ENCODE data around the gene PSRC1. TPM values are rescaled to one million over a fixed set of nuclear protein-coding genes. Genes with fewer than 3 reads are reported as not detected.

The PSRC1 gene
- 78.1 and 134 TPM in 2 replicates for total RNA-seq (ENCODE audit: low replicate concordance)

DNA sequence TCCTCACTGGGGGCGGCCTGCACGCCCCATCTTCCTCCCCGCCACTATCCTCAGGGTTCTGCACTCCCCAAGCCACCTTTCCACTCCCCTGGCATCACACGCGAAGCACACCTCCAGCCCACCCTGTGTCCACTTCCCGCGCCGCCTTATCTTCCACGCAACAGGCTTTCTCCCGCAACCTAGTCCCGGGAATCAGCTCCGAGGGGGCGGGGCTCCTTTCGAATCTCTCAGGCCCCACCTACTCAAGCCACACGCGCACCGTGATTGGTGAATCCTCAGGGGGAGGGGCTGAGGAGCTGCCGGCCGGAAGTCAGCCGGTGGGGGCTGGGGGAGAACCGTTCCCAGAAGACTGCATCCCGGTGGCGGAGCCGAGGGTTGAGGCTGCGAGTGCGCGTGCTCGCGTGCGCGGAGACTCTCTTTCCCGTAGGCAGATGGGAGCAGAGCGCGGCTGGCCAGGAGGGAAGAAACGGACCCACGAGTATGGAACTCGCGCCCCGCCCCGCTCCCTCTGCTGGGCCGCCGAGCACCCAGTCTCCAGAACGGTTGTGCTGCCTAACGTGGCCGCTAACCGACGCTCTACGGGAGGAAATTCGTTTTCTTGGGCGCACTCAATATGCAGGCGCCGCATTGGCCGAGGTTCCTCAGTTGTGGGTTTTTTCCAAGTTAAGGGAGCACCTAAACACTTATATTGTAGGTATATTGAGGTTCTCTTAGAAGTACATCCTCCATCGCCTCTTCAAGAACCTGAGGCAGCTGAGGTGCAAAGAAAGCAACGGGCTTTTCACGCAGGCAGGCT, at the start of gene PSRC1:
PSRC1 (minus strand) TSS at position 194 of the 796 bp plus-strand sequence.
- Histone ChIP-seq H3K27ac (no peak within 1 kb of the TSS), H3F3A (ENCODE audit: low read depth) (peaks cover 24% of the 10 kb centered on the region), H3K9me3 (ENCODE audit: low read depth) (no peaks in the 10 kb centered on the region), H3K27me3 (no peaks in the 10 kb centered on the region), H3K79me2 (ENCODE audit: low read depth) (peaks cover 27% of the 10 kb centered on the region), H3K4me2 (peak within 1 kb of the TSS; percentile 94), H2AFZ (replicated peaks) (peak within 1 kb of the TSS; percentile 74), H3K4me1 (peaks cover 17% of the 10 kb centered on the region), H3K36me3 (no peaks in the 10 kb centered on the region), H4K20me1 (ENCODE audit: low read depth) (peaks cover 14% of the 10 kb centered on the region), H3K9ac (peak within 1 kb of the TSS; percentile 36), H3K4me3 (peak within 1 kb of the TSS; percentile 70)
- H3K4me1 Mint-ChIP-seq = peaks cover 35% of the 10 kb centered on the region
- peak within 1 kb of the TSS; percentile 93 for H3K27ac Mint-ChIP-seq
- peaks cover 2% of the 10 kb centered on the region for H3K9me3 Mint-ChIP-seq
- H3K36me3 Mint-ChIP-seq = peaks cover 13% of the 10 kb centered on the region
- H3K4me3 Mint-ChIP-seq = peak within 1 kb of the TSS; percentile 100
- no peak for TF ChIP-seq EZH2phosphoT487 (IDR thresholded peaks at IDR 0.05)
- TF ChIP-seq, protein P1, sequence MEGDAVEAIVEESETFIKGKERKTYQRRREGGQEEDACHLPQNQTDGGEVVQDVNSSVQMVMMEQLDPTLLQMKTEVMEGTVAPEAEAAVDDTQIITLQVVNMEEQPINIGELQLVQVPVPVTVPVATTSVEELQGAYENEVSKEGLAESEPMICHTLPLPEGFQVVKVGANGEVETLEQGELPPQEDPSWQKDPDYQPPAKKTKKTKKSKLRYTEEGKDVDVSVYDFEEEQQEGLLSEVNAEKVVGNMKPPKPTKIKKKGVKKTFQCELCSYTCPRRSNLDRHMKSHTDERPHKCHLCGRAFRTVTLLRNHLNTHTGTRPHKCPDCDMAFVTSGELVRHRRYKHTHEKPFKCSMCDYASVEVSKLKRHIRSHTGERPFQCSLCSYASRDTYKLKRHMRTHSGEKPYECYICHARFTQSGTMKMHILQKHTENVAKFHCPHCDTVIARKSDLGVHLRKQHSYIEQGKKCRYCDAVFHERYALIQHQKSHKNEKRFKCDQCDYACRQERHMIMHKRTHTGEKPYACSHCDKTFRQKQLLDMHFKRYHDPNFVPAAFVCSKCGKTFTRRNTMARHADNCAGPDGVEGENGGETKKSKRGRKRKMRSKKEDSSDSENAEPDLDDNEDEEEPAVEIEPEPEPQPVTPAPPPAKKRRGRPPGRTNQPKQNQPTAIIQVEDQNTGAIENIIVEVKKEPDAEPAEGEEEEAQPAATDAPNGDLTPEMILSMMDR (IDR thresholded peaks at IDR 0.05) = peak; percentile 34
- peaks cover 2% of the 10 kb centered on the region for H3K27me3 Mint-ChIP-seq (ENCODE audit: insufficient read depth, low read depth)
- DNase-seq (ENCODE audit: low spot score) = peak; percentile 98

DNA sequence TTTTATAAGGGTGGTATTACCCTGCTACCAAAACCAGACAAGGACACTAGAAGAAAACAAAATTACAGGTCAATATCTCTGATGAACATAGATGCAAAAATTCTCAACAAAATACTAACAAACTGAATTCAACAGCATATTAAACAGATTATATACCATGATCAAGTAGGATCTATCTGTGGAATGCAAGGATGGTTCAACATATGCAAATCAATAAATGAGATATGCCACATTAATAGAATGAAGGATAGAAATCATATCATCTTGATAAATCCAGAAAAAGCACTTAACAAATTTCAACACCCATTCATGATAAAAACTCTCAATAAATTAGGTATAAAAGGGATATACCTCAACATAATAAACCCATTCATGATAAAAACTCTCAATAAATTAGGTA, 48.2 kb upstream of the PSRC1 start:
- H3K36me3 ChIP-seq = peaks cover 38% of the 10 kb centered on the region
- H2AFZ ChIP-seq (replicated peaks) = no peak overlapping the region
- H3K4me1 ChIP-seq = no peaks in the 10 kb centered on the region
- no peak overlapping the region for H3K4me3 ChIP-seq
- Mint-ChIP-seq H3K27ac (no peak overlapping the region), H3K9me3 (peaks cover 24% of the 10 kb centered on the region), H3K27me3 (ENCODE audit: insufficient read depth, low read depth) (no peaks in the 10 kb centered on the region), H3K4me3 (no peak overlapping the region), H3K36me3 (peaks cover 56% of the 10 kb centered on the region), H3K4me1 (peaks cover 3% of the 10 kb centered on the region)
- TF ChIP-seq EZH2phosphoT487 (IDR thresholded peaks at IDR 0.05) = no peak
- H4K20me1 ChIP-seq (ENCODE audit: low read depth) = no peaks in the 10 kb centered on the region
- DNase-seq (ENCODE audit: low spot score) = no peak
- H3K27me3 ChIP-seq = no peaks in the 10 kb centered on the region
- H3F3A ChIP-seq (ENCODE audit: low read depth) = no peaks in the 10 kb centered on the region
- no peaks in the 10 kb centered on the region for H3K79me2 ChIP-seq (ENCODE audit: low read depth)
- no peak overlapping the region for H3K9ac ChIP-seq
- H3K9me3 ChIP-seq (ENCODE audit: low read depth) = peaks cover 12% of the 10 kb centered on the region
- H3K27ac ChIP-seq = no peak overlapping the region
- H3K4me2 ChIP-seq = no peak overlapping the region

DNA sequence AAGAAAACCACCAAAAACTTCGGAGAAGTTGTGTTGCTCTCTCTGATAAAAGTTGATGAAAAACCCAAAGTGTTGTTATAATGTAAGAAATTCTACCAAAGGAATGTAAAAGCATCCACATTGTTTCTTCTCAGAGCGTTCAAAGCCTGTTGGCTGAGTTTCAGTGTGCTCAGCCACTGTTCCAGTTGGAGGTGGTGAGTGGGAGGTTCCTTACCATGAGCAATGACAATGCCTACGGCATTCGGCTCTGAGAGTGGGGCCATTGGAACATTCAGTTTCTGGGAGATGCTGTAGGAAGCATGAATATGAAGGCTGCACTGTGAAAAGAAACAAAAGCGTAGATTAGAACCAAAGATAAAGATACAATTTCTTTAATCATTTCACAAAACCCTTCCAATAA, 44.3 kb upstream of the PSRC1 start:
- H3K4me1 ChIP-seq = no peaks in the 10 kb centered on the region
- H3K27ac ChIP-seq = no peak overlapping the region
- no peak for DNase-seq (ENCODE audit: low spot score)
- TF ChIP-seq EZH2phosphoT487 (IDR thresholded peaks at IDR 0.05) (no peak), EZH2 (IDR thresholded peaks at IDR 0.05) (no peak)
- TF ChIP-seq, protein P1 (IDR thresholded peaks at IDR 0.05) = no peak
- no peaks in the 10 kb centered on the region for H3K27me3 ChIP-seq
- no peaks in the 10 kb centered on the region for H3K79me2 ChIP-seq (ENCODE audit: low read depth)
- H3K9me3 Mint-ChIP-seq = peaks cover 15% of the 10 kb centered on the region
- H3K4me2 ChIP-seq = no peak overlapping the region
- H3K4me3 Mint-ChIP-seq = no peak overlapping the region
- H3K27me3 Mint-ChIP-seq (ENCODE audit: insufficient read depth, low read depth) = no peaks in the 10 kb centered on the region
- H3K27ac Mint-ChIP-seq = no peak overlapping the region
- no peak overlapping the region for H3K9ac ChIP-seq
- no peak overlapping the region for H2AFZ ChIP-seq (replicated peaks)
- H3K4me1 Mint-ChIP-seq = peaks cover 3% of the 10 kb centered on the region
- H3K36me3 Mint-ChIP-seq = peaks cover 36% of the 10 kb centered on the region
- no peak overlapping the region for H3K4me3 ChIP-seq
- H3F3A ChIP-seq (ENCODE audit: low read depth) = no peaks in the 10 kb centered on the region
- H4K20me1 ChIP-seq (ENCODE audit: low read depth) = no peaks in the 10 kb centered on the region
- H3K36me3 ChIP-seq = peaks cover 26% of the 10 kb centered on the region
- H3K9me3 ChIP-seq (ENCODE audit: low read depth) = peaks cover 8% of the 10 kb centered on the region

DNA sequence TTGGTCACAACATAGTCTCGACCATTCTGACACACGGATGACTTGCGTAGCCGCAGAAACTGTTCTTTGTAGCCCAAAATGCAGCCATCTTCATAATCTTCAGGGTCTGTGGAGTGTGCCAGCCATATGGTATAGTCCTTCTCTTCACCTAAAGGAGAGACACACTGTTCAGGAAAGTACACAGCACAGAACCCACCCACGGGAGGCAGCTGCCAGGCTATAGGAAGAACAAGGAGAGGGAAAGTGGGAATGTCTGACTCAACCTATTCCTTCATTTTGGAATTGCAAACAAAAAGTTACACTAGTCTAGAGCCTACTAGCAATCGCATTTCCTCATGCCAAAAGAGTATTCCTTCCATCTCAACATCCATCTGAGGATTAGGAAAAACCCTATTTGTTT, 40.0 kb upstream of the PSRC1 start:
- Histone ChIP-seq H4K20me1 (ENCODE audit: low read depth) (no peaks in the 10 kb centered on the region), H3K4me2 (no peak overlapping the region), H3K4me1 (no peaks in the 10 kb centered on the region), H3K9me3 (ENCODE audit: low read depth) (no peaks in the 10 kb centered on the region), H3K27me3 (no peaks in the 10 kb centered on the region), H3F3A (ENCODE audit: low read depth) (no peaks in the 10 kb centered on the region), H3K36me3 (peaks cover 8% of the 10 kb centered on the region), H2AFZ (replicated peaks) (no peak overlapping the region), H3K4me3 (no peak overlapping the region), H3K27ac (no peak overlapping the region), H3K9ac (no peak overlapping the region), H3K79me2 (ENCODE audit: low read depth) (no peaks in the 10 kb centered on the region)
- H3K27me3 Mint-ChIP-seq (ENCODE audit: insufficient read depth, low read depth) = peaks cover 2% of the 10 kb centered on the region
- no peak for DNase-seq (ENCODE audit: low spot score)
- no peak overlapping the region for H3K27ac Mint-ChIP-seq
- peaks cover 3% of the 10 kb centered on the region for H3K4me1 Mint-ChIP-seq
- no peaks in the 10 kb centered on the region for H3K9me3 Mint-ChIP-seq
- no peak for TF ChIP-seq EZH2 (IDR thresholded peaks at IDR 0.05)
- no peak for TF ChIP-seq EZH2phosphoT487 (IDR thresholded peaks at IDR 0.05)
- TF ChIP-seq, protein P1 (IDR thresholded peaks at IDR 0.05) = no peak
- peaks cover 32% of the 10 kb centered on the region for H3K36me3 Mint-ChIP-seq
- H3K4me3 Mint-ChIP-seq = no peak overlapping the region

Measured in neural progenitor cell (in vitro differentiated cells).